ENCODE results near the gene GATA3.

Gene GATA3

DNA sequence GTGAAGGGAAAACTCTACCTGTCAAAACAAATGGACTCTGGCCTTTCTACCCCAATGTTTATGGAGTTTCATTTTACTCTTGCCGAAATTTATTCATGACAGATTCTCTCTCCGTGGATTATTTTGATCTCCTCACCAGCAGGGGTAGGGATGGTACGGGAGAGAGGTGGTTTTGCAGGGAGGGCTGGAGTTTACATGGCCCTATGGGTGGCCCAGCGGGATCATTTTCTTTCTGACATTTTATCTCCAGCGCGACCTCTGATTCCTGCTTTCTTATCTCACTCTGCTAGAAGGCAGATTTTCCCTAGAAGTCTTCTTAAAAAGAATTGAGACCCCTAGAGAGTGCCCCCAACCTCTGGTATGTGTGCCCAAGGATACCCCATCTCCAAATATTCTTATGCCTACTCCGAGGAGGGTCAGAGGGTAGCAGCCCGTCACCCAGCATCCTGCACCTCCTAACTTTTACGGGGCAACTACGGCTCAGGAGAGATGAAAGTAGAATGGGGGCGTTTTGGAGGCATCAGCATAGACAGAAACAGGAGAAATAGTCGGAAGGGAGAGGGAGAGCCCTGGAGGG lies 10.1 kb upstream of the GATA3 start:
- DNase-seq (ENCODE audit: insufficient read length, low spot score), result no peak
- no peak for FAIRE-seq
- TF ChIP-seq, protein P1, sequence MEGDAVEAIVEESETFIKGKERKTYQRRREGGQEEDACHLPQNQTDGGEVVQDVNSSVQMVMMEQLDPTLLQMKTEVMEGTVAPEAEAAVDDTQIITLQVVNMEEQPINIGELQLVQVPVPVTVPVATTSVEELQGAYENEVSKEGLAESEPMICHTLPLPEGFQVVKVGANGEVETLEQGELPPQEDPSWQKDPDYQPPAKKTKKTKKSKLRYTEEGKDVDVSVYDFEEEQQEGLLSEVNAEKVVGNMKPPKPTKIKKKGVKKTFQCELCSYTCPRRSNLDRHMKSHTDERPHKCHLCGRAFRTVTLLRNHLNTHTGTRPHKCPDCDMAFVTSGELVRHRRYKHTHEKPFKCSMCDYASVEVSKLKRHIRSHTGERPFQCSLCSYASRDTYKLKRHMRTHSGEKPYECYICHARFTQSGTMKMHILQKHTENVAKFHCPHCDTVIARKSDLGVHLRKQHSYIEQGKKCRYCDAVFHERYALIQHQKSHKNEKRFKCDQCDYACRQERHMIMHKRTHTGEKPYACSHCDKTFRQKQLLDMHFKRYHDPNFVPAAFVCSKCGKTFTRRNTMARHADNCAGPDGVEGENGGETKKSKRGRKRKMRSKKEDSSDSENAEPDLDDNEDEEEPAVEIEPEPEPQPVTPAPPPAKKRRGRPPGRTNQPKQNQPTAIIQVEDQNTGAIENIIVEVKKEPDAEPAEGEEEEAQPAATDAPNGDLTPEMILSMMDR (IDR thresholded peaks at IDR 0.05; ENCODE audit: insufficient read depth, missing control alignments), result no peak

GRCh38 chr10:8044908-8045725 lies 9.4 kb upstream of the GATA3 start:
- DNase-seq (ENCODE audit: insufficient read length, low spot score) (no peak), FAIRE-seq (no peak)
- TF ChIP-seq, protein P1 (IDR thresholded peaks at IDR 0.05; ENCODE audit: insufficient read depth, missing control alignments), result no peak

GRCh38 chr10:8045726-8046494 lies 8.6 kb upstream of the GATA3 start:
- FAIRE-seq (no peak), DNase-seq (ENCODE audit: insufficient read length, low spot score) (no peak)
- TF ChIP-seq, protein P1 (IDR thresholded peaks at IDR 0.05; ENCODE audit: insufficient read depth, missing control alignments), result no peak

DNA sequence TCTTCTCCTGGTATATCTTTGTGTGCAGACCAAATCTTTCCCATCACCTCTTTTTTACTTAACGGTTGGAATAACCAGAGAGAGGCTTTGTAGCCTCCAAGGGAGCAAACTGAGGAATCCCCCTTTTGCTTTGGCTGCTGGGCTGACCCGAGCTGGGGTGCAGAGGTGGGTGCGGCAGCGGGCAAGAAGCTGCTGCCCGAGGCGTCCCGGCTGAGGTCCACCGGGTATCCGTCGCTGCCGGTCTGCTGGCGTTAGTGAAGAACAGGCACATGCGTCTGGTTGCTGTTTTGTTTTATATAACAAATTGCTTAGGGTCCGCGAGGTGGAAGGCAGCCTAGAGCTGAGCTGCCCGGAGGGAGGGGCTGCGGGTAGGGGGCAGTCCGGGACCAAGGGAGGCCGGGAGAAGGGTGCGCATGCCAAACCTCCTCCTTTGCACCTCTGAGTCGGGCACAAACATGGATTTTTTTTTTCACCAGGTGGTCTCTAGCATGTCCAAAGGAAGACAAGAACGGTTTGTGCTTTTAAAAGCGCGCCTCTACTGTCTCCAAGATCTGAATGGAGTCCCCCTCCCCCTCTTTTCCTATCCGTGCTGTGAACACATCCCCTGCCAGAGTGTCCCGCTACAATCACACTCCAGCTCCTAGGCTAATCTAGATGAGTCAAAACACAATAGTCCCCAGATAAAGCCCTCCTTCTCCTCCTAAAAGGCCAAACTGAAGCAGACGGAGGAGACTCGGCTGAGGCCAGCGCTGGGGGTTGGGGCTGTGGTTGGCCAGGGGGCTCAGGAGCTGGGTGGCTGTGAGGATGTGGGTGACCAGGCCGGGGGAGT lies 6.8 kb upstream of the GATA3 start:
- no peak for DNase-seq (ENCODE audit: insufficient read length, low spot score)
- no peak for FAIRE-seq
- TF ChIP-seq, protein P1 (IDR thresholded peaks at IDR 0.05; ENCODE audit: insufficient read depth, missing control alignments), result no peak

- FAIRE-seq (no peak), DNase-seq (ENCODE audit: insufficient read length, low spot score) (no peak)
- TF ChIP-seq, protein P1 (IDR thresholded peaks at IDR 0.05; ENCODE audit: insufficient read depth, missing control alignments), result no peak
Observed at GRCh38 chr10:8048281-8049008, 6.0 kb upstream of the GATA3 start.
